ENCODE data around the gene SUFU.
A peak's percentile ranks its signal among the peaks of the same experiment; 100 is the strongest.
"Not testable (repeated sequence)": the region's sequence is repeated elsewhere in the genome, so short reads cannot be mapped to it uniquely, and the experiment has no call there.

Gene SUFU

DNA sequence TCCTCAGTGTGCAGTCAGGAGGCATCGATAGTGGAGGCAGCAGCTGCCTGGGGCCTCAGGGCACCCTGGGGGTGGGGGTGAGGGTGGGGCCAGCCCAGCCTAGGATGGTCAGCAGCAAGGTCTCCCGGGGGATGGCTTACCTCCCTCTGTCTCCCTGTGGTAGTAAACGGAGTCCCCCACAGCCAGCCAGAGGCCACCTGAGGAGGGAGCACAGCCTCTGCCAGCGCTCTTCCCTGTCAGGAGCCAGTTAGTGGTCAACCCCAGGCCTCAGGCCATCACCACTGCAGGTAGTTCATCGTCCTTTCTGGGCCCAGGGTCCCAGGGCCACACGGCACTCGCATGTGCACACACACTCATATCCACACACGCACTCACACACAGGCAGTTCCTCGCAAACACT is 23.4 kb upstream of the SUFU start:
- no peak for DNase-seq (ENCODE audit: low read depth, low spot score)

DNA sequence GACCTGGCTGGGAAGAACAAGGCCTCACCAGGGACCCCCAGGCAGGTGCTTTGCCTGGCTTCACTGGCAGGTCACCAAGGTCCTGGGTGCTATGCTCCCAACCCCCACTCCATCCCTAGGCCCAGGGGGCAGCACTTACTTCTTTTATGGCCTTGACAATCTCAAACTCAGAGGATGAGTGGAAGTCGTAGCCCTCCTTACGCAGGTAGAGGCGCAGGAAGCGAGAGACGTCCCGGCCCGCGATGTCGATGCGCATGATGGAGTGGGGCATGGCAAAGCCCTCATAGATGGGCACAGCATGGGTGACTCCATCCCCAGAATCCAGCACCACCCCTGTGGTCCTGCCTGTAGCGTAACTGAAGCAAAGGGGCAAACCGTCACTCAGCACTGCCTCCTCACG is 19.8 kb upstream of the SUFU start:
- no peak for DNase-seq (ENCODE audit: low read depth, low spot score)

DNA sequence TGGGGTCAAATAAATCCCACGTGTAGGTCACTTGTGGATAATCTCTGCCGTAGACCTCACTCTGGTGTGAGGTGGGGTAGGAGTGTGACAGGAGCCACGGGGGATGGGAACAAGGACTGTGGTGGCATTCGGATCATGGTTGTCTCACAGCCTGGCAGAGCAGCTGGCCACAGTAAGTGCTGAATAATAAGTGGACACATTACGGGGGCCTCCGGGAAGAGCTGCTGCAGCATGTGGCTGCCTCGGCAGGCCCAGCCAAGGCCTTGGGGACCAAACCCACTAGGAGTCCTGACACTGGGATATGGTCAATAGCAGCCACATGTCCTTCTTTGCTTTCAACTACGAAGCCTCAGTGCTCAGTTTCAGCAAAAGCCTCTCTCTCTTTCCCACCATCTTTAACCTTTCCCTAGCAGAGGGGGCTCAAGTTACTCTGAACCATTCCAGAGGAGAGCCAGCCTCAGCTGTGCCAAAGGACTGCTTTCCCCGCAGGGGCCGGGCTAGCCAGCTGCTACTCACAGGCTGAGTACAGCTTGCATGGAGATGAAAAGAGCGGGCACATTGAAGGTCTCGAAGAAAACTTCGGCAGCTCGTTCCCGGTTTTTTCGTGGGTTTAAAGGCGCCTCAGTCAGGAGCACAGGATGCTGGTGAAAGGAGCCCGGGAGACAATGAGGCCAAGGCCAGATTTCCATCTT is 18.5 kb upstream of the SUFU start:
- no peak for DNase-seq (ENCODE audit: low read depth, low spot score)

DNA sequence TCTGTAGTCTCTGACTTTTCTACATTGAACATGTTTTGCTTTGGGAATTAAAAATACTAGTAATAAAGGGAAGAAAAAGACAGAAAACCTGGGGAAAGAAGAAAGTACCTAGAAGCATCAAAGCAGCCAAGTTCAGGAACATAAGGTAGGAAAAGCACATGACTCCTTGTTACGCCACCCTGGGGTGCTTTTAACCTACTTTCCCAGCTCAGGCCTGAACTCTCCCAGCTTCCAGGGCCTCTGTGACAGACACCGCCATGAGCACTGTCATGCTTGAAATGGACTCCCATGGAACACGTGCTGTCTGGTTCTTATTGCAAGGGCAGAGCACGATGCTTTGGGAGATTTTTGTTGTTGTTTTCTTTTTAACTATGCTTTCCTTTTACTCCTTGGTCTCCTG is 12.6 kb upstream of the SUFU start:
- DNase-seq (ENCODE audit: low read depth, low spot score), result no peak

DNA sequence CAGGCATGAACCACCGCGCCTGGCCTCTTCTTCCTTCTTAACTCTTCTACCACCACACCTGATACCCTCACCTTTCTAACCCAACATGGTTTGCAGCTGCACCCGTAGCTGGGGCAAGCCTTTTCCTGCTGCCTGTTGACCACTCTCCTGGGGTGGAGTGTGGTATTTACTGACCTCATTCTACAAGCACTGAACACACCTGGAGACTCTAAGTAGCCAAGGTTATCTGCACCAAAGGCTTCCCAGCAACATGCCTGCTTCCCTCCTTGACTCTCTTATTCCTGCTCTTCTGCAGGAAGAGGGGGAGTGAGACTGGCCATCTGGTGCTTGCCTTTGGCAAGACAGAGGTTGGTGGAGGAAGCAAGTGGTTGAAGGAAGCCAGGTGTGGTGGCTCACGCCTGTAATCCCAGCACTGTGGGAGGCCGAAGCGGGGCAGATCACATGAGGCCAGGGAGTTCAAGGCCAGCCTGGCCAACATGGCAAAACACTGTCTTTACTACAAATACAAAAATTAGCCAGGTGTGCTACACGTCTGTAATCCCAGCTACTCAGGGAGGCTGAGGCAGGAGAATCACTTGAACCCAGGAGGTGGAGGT is 11.3 kb upstream of the SUFU start:
- DNase-seq (ENCODE audit: low read depth, low spot score), result no peak

DNA sequence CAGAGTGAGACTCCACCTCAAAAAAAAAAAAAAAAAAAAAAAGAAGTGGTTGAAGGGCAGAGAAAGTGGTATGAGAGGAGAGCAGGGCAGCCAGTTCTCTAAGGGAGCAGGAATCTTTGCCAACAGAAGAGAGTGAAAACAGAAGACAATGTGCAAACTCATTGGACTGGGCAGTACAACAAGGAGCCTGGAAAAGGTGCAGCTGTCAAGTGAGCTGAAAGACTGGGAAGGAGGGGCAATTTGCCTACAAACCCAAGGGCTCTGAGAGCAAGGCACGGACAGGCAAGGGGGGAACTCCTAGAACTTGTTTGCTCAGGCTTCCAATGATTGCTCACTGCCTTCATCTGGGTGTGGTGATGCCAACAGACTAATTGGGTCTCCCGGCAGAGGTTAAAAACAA is 10.8 kb upstream of the SUFU start:
- DNase-seq (ENCODE audit: low read depth, low spot score), result no peak

DNA sequence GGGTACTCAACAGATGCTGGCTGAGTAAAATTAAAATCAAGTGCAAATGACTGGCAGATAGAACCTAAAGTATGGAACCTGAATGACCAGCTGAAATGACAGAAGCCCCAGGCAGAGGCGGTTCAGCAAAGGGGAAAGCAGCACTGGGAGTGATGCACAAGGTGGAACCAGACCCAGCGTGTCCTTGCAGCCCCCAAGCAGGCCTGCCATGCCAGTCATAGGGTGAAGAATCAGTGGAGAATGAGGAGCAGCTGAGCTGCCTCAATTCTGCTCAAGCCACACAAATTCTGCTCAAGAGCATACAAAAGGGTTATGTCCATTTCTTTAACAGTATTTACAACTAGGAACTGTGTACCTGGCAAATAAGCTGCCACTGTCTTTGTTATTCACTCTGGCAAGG is 10.0 kb upstream of the SUFU start:
- DNase-seq (ENCODE audit: low read depth, low spot score), result no peak

DNA sequence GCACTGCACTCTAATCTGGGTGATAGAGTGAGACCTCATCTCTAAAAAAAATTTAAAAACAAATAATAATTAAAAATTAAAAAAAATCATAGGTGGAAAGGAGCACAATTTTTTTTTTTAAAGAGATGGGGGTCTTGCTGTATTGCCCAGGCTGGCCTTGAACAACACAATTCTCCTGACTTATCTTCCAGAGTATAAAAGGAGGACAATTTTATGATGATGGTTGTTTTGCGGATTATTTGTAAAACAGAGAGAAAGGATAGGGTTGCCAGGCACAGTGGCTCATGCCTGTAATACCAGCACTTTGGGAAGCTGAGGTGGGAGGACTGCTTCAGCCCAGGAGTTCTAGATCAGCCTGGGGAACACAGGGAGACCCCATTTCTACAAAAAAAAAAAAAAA is 6.2 kb upstream of the SUFU start:
- DNase-seq (ENCODE audit: low read depth, low spot score), result no peak

DNA sequence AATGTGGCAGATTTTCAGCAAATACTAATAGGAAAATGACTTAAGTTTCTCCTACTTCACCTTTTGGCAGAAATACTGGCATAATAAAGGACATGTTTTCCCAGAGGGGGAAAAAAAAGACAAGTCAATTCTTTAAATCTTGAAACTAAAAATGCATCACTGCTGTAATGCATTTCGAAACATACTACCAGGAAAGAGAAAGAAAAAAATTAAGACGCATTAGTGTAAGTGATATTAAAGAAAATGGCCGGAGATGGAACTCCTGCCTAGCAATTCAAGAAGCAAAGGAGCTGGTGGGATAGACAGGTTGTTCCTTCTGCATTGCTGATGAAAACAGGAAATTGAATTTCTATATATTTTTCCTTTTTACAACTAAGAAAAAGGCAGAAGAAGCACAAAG is 4.4 kb upstream of the SUFU start:
- DNase-seq (ENCODE audit: low read depth, low spot score), result no peak

DNA sequence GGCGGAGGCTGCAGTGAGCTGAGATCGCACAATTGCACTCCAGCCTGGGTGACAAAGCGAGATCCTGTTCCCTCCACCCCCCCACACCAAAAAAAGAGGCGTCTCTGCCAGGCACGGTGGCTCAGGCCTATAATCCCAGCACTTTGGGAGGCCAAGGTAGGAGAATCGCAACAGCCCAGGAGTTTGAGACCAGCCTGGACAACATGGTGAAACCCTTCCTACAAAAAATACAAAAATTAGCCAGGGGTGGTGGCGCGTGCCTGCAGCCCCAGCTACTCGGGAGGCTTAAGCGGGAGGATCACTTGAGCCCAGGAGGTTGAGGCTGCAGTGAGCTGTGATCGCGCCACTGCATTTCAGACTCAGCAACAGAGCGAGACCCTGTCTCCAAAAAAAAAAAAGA is 3.1 kb upstream of the SUFU start:
- DNase-seq (ENCODE audit: low read depth, low spot score), result not testable (repeated sequence)

DNA sequence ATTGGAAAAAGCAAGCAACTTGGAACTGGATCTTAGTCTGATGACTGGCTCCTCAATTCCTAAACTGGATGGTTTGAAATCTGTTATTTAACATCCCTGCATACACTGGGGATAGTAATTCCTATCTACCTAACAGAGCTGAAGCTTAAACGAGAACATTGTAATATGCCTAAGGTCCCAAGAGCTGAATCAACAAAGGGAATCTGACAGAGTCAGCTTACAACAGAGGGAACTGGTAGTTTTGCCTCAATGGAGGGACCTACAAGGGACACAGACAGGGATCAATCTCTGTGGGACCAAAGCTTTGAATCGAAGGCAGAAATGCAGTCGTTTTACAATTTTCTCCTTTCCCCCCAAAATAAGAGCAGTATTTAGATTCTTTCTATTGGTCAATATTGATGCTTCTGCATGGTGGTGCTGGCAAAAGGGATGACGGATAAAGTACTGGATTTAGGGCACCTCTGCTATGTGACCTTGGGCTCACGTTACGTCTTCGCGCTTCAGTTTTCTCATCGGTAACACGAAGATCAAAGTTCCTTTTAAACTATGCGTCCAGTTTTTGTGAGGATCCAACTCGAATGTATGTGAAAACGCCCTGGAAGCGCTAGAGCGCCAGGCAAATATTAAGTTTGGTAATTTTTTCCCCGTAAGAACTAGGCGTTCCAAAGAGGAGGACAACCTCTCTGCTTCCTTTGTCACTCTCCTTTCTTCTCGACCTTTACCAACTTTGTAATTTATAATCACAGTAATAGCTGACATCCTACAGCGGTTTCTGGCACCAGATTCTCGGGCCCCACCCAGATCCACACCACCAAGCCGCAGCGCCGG is 2.4 kb upstream of the SUFU start:
- DNase-seq (ENCODE audit: low read depth, low spot score), result no peak

DNA sequence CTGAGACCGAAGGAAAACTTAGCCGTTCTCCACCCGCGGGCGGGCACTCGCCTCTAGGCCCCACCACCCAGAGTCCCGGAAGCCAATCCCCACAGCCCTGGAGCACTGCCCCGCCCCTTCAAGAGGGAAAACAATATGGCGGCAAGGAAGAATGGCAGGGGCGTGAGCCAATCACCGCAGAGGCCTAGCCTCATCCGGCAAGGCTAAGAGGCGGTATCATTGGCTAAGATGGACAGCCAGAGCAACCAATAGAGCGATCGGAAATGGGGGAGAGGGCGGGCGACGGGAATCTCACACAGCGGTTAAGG is 1.8 kb upstream of the SUFU start:
- peak; percentile 95 for DNase-seq (ENCODE audit: low read depth, low spot score)

DNA sequence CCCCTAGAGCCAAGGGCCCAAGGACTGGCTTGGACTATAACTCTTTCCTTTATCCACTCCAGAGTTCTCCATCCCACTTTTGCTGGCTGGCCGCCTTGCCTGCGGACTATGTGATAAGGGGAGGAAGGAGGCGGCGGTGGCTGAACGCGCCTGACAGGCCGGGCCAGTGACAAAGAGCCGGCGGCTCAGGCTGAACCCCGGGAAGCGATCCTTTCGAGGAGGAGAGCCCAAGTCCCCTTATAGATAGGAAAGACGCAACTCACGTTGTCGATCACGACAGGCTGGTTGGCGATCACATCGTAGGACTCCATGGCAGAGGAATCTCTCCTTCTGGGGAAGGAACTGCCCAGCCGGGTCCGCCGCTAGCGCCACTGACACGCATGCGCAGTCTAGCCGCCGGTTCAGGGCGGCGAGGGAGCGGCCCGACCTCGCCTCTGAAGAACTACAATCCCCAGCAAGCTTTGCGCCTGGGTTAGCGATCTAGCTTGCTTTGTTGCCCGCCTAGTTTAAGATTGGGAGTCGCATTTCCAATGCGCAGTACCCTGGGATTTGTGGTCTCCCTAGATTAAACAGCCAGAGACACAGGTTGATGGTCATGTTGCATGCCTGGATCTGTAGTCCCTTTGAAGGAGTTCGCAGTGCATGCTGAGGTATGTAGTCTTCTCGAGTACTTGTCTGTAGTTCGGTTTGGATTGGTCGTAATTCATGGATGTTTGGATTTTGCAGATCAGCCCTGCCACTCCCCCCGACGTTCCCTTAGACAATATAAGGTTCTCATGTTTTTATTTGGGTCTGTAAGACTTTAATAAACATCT is 1.2 kb upstream of the SUFU start, which contains the start of gene ACTR1A:
TSS of gene ACTR1A (minus strand) at position 376 of the 815 bp plus-strand sequence. CDS start at position 311, 65 bp downstream.
- peak; percentile 92 for DNase-seq (ENCODE audit: low read depth, low spot score)

DNA sequence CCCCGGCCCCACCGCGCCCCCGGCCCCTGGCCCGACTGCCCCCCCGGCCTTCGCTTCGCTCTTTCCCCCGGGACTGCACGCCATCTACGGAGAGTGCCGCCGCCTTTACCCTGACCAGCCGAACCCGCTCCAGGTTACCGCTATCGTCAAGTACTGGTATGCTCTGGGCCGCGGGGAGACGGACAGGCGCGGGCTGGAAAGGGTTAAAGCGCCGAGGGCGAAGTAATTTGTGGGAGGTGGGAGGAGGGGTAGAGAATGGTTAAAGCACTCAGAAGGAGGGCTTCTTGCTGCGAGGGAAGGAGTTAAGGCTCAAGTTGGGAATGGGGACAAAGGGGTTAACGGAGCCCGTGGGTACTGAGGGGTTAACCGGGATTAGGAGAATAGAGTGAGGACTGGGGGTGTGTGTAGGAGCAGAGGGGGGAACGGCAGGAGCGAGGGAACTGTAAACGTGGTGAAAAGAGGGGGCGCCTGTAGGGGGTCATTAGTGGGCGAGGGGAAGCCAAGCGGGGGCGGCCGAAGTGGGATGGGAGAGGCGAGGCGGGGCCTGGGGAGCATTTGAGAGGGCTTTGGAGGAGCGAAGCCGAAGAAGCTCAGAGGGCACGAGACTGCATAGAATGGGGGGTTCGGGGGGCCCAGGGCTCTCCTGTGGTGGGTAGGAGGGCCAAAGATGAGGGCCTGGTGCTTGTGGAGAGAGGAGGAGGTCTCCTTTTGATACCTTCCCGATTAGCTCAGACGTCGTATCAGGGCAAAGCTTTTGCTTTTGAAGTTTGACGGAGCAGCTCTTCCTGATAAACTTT is 605 bp downstream of the SUFU start:
- no peak for DNase-seq (ENCODE audit: low read depth, low spot score)

DNA sequence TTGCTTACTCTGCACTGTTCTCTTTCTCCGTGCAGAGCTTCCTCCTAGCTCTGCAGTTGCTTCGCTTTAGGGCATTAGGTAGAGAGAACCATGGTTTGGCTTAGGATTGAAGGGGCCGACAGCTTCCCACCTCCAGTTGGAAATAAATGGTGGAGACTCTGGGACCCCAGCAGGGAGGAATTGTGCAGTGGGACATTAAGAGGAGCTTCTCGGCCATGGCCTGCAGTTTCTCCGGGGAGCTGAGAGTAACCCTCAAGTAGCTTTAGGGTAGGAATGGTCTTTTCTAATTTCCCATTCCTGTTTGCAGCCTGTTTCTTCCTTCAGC is 1.2 kb downstream of the SUFU start:
- DNase-seq (ENCODE audit: low read depth, low spot score), result no peak

DNA sequence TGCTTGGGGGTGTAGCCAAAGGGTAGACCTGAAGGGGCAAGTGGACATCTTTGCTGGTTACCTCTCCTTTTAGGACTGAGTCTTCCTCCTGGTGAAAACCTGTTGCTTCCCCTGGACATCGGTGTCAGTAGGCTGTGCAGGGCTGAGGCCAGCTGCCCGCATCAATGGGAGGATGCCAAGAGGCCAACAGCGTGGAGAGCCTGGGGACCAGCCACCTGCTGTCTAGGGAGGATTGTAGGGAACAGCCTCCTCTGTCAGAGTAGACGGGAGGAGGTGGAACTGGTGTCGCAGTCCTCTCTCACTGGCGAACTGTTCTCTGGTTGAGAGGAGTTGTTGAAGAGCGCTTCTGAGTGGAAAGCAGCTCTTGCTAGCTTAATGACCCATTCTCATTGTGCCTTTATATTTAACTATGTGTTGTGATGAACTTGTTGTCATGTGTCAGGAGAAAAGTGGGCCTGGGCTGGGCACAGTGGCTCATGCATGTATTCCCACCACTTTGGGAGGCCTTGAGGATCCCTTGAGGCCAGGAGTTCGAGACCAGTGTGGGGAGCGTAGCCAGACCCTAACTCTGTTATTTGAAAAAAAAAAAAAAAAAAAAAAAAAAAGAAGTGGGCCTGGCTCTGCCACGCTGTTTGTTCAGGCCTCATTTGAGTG is 1.8 kb downstream of the SUFU start:
- DNase-seq (ENCODE audit: low read depth, low spot score), result no peak

DNA sequence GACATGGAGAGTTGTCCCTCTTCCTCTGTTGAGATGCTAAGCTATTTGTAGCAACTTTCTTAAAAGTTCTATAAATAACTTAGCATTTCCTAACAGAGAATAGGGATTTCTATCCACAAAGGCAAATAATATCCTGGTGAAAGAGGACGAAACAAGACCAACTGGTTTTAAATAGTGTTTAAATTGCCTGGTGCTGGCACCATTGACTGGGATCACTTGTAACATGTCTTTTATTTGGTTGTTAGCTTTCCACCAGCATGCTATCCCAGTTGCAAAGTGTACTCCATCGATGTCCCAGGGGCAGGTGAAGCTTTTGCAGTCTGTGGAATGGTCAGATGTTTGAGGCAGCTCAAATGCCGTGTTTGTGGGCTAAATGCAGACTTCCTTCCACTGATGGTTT is 3.7 kb downstream of the SUFU start:
- no peak for DNase-seq (ENCODE audit: low read depth, low spot score)

DNA sequence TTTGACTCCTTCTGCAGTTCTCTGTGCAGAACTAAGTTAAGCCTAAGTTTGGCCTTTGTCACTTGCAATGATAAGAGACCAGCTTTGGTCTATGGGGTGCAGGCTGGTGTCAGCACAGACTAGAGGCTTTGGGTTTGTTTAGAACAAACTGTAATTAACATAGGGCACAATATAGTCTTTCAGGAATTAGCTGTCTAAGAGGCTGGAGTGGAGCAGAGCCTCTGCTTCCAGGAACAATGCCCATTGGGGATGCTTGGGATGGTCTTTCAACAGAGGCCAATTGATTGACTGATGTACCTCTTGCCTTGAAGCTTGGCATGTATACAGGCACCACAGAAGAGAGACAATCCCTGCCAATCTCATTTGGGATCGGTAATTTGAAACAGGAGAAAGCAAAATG is 4.7 kb downstream of the SUFU start:
- no peak for DNase-seq (ENCODE audit: low read depth, low spot score)

DNA sequence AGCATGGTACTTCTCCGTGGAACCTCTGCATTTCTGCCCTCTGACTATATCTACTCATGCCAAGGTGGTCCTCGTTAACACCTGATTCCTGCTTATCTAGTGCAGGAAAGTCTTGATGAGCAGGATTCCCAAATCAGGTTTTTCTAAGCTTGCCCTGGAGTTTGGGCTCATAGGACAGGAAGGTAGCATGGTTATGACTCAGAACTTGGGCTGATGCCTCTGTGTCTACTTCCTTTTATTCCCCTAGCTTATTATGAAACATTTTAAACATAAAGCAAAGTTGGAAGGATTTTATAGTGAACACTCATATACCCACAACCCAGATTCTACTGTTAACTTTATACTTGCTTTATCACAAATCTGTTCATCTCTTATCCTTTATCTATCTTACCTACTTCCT is 5.6 kb downstream of the SUFU start:
- no peak for DNase-seq (ENCODE audit: low read depth, low spot score)

DNA sequence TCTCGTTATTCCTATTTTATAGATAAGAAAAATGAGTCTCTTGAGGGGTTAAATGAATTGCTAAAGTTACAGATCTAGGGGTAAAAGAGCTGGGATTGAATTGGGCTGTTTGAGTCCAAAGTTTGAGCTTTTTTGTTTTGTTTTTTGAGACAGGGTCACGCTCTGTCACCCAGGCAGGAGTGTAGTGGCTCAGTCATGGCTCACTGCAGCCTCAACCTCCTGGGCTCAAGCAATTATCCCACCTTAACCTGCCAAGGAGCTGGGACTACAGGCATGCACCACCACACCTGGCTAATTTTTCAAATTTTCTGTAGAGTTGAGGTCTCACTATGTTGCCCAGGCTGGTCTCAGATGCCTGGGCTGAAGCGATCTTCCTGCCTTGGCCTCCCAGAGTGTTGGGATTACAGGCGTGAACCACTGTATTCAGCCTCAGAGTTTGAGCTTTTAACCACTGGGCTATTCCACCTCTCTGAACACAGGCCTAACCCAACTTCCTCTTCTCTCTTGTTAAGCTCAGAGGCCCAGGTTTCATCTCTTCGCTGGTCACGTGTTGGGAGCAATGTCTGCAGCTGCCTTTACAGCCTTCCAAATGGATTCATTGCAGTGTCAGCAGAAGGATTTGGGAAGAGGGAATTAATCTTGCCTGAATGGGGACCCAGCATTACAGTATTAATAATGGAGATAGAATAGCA is 8.0 kb downstream of the SUFU start:
- DNase-seq (ENCODE audit: low read depth, low spot score), result no peak

Data from activated CD4-positive, CD25-positive, alpha-beta regulatory T cell treated with anti-CD3 and anti-CD28 coated beads, Interleukin-2, amount 50 U/mL, for 16 hours (primary cell).